Measurements from ENCODE around the gene PPFIBP1.

DNA sequence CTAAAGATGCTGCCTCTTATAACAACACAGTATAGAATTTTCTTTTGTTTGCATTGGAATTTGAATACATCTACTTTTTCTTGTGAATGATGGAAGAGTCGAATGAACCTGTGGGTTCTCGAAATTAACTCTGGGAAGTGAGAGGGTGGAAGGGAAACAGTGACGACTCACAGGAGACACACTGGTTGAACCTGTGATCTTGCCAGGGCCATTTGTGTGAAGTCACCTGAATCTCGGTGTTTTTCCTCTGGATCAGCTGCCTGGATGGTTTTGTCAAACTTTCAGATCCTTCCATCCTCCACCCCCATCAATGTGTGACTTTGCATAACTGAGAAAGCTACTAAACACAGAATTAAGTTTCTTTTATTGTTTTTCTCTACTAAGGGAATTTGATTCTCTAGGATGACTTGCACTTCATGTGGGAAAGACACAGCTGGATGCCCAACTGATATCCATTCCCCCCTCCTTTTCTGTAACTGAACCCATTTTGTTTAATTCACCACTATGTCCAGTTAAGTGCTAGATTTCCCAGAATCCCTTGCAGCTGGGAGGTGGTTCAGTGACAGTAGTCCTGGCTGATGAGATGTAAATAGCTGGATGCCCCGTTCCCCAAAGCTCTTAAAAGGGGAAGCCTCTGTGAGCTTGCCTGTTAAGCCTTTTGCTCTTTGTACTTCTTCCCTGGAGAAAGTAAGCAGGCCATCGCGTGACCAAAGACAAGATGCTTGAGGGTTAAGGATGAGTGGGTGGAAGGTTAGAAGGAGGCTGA is 6.3 kb downstream of the PPFIBP1 start:
- TF ChIP-seq, protein P1, sequence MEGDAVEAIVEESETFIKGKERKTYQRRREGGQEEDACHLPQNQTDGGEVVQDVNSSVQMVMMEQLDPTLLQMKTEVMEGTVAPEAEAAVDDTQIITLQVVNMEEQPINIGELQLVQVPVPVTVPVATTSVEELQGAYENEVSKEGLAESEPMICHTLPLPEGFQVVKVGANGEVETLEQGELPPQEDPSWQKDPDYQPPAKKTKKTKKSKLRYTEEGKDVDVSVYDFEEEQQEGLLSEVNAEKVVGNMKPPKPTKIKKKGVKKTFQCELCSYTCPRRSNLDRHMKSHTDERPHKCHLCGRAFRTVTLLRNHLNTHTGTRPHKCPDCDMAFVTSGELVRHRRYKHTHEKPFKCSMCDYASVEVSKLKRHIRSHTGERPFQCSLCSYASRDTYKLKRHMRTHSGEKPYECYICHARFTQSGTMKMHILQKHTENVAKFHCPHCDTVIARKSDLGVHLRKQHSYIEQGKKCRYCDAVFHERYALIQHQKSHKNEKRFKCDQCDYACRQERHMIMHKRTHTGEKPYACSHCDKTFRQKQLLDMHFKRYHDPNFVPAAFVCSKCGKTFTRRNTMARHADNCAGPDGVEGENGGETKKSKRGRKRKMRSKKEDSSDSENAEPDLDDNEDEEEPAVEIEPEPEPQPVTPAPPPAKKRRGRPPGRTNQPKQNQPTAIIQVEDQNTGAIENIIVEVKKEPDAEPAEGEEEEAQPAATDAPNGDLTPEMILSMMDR (IDR thresholded peaks at IDR 0.05): no peak
- TF ChIP-seq POLR2A (IDR thresholded peaks at IDR 0.05): no peak
